Endothelial cell of umbilical vein (primary cell): ENCODE results near the gene WDR37. TPM values are rescaled to one million over a fixed set of nuclear protein-coding genes. Genes with fewer than 3 reads are reported as not detected.

Experiments used
- BruUV-seq: library from RNA; stranded (reverse); fragments of 400-500 nt; replicated peaks from 2 replicates; lab custom pipeline; 2021; lab: Mats Ljungman, UMichigan
- CTCF ChIA-PET: fragments of 300-600, 350-600 bp; sonication (Branson Sonifier 250); formaldehyde crosslinking; loops from one replicate; lab custom pipeline; 2021; ENCODE audit warnings: antibody characterized with exemption, inconsistent platforms; lab: Charles Lee
- POLR2A ChIA-PET: fragments of 300-600, 350-600 bp; sonication (Branson Sonifier 250); formaldehyde crosslinking; loops from one replicate; lab custom pipeline; 2021; ENCODE audit warnings: antibody characterized with exemption, inconsistent platforms; lab: Charles Lee
- DNase-seq: peaks from one replicate; pipeline ENCODE4 v3.0.0-alpha.2; 2011; ENCODE audit warnings: low read depth, low spot score
- FAIRE-seq: peaks from 2 replicates; lab custom pipeline; 2011; peaks lifted over from hg19 to GRCh38; lab: Jason Lieb, UNC
- H2AFZ ChIP-seq: 2 replicates; pipeline ENCODE4 v1.6.0; 2012; ENCODE audit warnings: low read depth, low read length, control low read depth, inconsistent platforms
- H3K27ac ChIP-seq: 2 replicates; pipeline ENCODE4 v1.5.1; 2011; ENCODE audit warnings: low read depth, mild to moderate bottlenecking, control low read depth, low read length, moderate library complexity; ENCODE audit not compliant: insufficient read depth
- H3K27me3 ChIP-seq, 2 experiments: 2 replicates each; pipeline versions ENCODE4 v1.6.0 to v1.6.1; 2011; ENCODE audit warnings: low read length in 2 of 2, mixed read lengths in 1 of 2; ENCODE audit not compliant: control insufficient read depth in 2 of 2, insufficient read depth in 2 of 2
- H3K36me3 ChIP-seq, 2 experiments: 2 replicates in 1 of 2; 3 replicates in 1 of 2; pipeline ENCODE4 v1.5.1; 2011; ENCODE audit warnings: low read length in 2 of 2, mild to moderate bottlenecking in 1 of 2, moderate library complexity in 1 of 2; ENCODE audit not compliant: control insufficient read depth in 2 of 2, insufficient read depth in 2 of 2; ENCODE audit errors: extremely low read depth in 1 of 2
- H3K4me1 ChIP-seq: 3 replicates; pipeline ENCODE4 v1.5.1; 2011; ENCODE audit warnings: mild to moderate bottlenecking, low read length; ENCODE audit not compliant: control insufficient read depth, insufficient read depth; ENCODE audit errors: extremely low read depth
- H3K4me2 ChIP-seq: 2 replicates; pipeline ENCODE4 v1.6.1; 2011; ENCODE audit warnings: low read length, control low read depth, mixed read lengths; ENCODE audit not compliant: insufficient read depth
- H3K4me3 ChIP-seq, 3 experiments: fragments of 200-600 bp in 1 of 3; sonication (generic), shearing (Covaris generic) in 1 of 3; replicated peaks in 1 of 3; 2 replicates each; pipeline ENCODE4 v1.5.1; 2011 to 2016; ENCODE audit warnings: control low read depth in 3 of 3, low read length in 3 of 3, mild to moderate bottlenecking in 2 of 3, inconsistent platforms in 1 of 3, low read depth in 1 of 3, moderate library complexity in 1 of 3; ENCODE audit not compliant: insufficient read depth in 1 of 3
- H3K79me2 ChIP-seq: 2 replicates; pipeline ENCODE4 v1.6.0; 2012; ENCODE audit warnings: low read length, inconsistent platforms; ENCODE audit not compliant: control insufficient read depth, insufficient read depth
- H3K9ac ChIP-seq: replicated peaks from 2 replicates; pipeline ENCODE3; 2011; ENCODE audit warnings: low read length, control low read depth; ENCODE audit not compliant: insufficient read depth; ENCODE audit errors: extremely low read depth
- H3K9me1 ChIP-seq: replicated peaks from 3 replicates; pipeline ENCODE4 v1.6.0; 2011; ENCODE audit warnings: mild to moderate bottlenecking, low read length; ENCODE audit not compliant: control insufficient read depth, insufficient read depth; ENCODE audit errors: extremely low read depth
- H3K9me3 ChIP-seq: replicated peaks from 2 replicates; pipeline ENCODE4 v1.5.1; 2012; ENCODE audit warnings: low read length, inconsistent platforms; ENCODE audit not compliant: control insufficient read depth, insufficient read depth
- H4K20me1 ChIP-seq: replicated peaks from 2 replicates; pipeline ENCODE3; 2011; ENCODE audit warnings: mild to moderate bottlenecking, low read length; ENCODE audit not compliant: control insufficient read depth, insufficient read depth; ENCODE audit errors: extremely low read depth
- FOS ChIP-seq: IDR thresholded peaks from 2 replicates; pipeline ENCODE4 v1.6.1; 2011; ENCODE audit warnings: mild to moderate bottlenecking, low read length, moderate library complexity, borderline replicate concordance; ENCODE audit not compliant: insufficient read depth
- GATA2 ChIP-seq: IDR thresholded peaks from 2 replicates; pipeline ENCODE4 v1.7.0; 2011; ENCODE audit warnings: low read depth, mild to moderate bottlenecking, moderate library complexity, mixed read lengths, low read length; ENCODE audit not compliant: insufficient read length, insufficient read depth
- JUN ChIP-seq: IDR thresholded peaks from 2 replicates; pipeline ENCODE4 v1.6.1; 2011; ENCODE audit warnings: borderline replicate concordance, low read depth; ENCODE audit not compliant: insufficient read length, insufficient read depth
- MYC ChIP-seq: IDR thresholded peaks from one replicate; pipeline ENCODE4 v1.6.1; 2011; ENCODE audit warnings: mild to moderate bottlenecking, low read depth, low read length
- POLR2A ChIP-seq: IDR thresholded peaks from 2 replicates; pipeline ENCODE4 v1.6.1; 2012; ENCODE audit warnings: low read depth, mild to moderate bottlenecking, control low read depth, low read length
- POLR2AphosphoS5 ChIP-seq: IDR thresholded peaks from 2 replicates; pipeline ENCODE4 v1.6.1; 2012; ENCODE audit warnings: low read depth, mild to moderate bottlenecking, control low read depth, low read length, moderate library complexity; ENCODE audit not compliant: insufficient read depth
- dilution Hi-C: fragments of 300-500 bp; cut with MboI; formaldehyde crosslinking; loops from one replicate; pipeline ENCODE4 v1.15.0; 2019; ENCODE audit warnings: low sequenced_read_pairs; ENCODE audit not compliant: extremely low pct_ligation_motif_present
- intact Hi-C: fragments of 100-400 bp; cut with micrococcal nuclease; formaldehyde crosslinking; loops from one replicate; pipeline ENCODE4 v1.10.0; 2022
- polyA plus RNA-seq, 4 experiments: library from polyadenylated mRNA; depleted of rRNA in 3 of 4; stranded (reverse) in 3 of 4; unstranded in 1 of 4; fragments of >200 nt; gene quantifications; 2 replicates each; pipeline versions ENCODE4 v1.2.1 to v1.2.3, GENCODE V29; 2011 to 2012; ENCODE audit warnings: missing spikeins in 1 of 4
- total RNA-seq: library from RNA; stranded (reverse); gene quantifications from 2 replicates; pipeline ENCODE4 v1.2.3, GENCODE V29; 2021
- TF ChIP-seq, protein P1 (sequence below): IDR thresholded peaks from 2 replicates; pipeline ENCODE4 v1.6.1; 2011; ENCODE audit not compliant: insufficient read depth, insufficient read length
- TF ChIP-seq, protein P2 (sequence below), 2 donors: IDR thresholded peaks; 1 replicate in 1 of 2; 2 replicates in 1 of 2; pipeline ENCODE4 v1.5.1; 2011; ENCODE audit warnings: low read length in 2 of 2, mild to moderate bottlenecking in 2 of 2, moderate library complexity in 2 of 2, control low read depth in 1 of 2, inconsistent platforms in 1 of 2, low read depth in 1 of 2; ENCODE audit not compliant: insufficient read depth in 1 of 2; ENCODE audit errors: extremely low read depth in 1 of 2

Gene WDR37
- total and polyA plus RNA-seq, 2 donors (not counting 3 experiments of a cell fraction or from before 2014, with no cell fraction given) = 21.7 to 25.5 TPM

DNA sequence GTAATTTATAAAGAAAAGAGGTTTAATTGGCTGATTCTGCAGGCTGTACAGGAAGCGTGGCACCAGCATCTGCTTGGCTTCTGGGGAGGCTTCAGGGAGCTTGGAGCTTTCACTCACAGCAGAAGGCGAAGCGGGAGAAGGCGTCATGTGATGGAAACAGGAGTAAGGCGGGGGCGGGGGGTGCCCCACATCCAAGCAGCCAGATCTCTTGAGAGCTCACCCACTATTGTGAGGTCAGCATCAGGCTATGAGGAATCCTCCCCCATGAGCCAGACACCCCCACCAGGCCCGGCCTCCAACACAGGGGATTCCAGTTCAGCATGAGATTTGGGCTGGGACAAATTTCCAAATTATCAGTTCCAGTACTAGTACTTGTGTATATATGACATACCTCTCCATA, 46.2 kb downstream of the WDR37 start:
- Histone ChIP-seq H3K9ac (no peak overlapping the region), H3K27me3 (no peaks in the 10 kb centered on the region), H3K36me3 (peaks cover 5 to 31% of the 10 kb centered on the region in 2 experiments), H3K4me3 (no peak overlapping the region), H3K4me1 (no peaks in the 10 kb centered on the region), H3K9me3 (no peaks in the 10 kb centered on the region), H2AFZ (no peak overlapping the region), H3K79me2 (peaks cover 2% of the 10 kb centered on the region), H3K27ac (no peak overlapping the region), H4K20me1 (no peaks in the 10 kb centered on the region), H3K4me2 (no peak overlapping the region), H3K9me1 (no peaks in the 10 kb centered on the region)
- DNase-seq (no peak), FAIRE-seq (no peak)
- POLR2A ChIA-PET = no interaction called here
- CTCF ChIA-PET = no interaction called here
- TF ChIP-seq, protein P1, sequence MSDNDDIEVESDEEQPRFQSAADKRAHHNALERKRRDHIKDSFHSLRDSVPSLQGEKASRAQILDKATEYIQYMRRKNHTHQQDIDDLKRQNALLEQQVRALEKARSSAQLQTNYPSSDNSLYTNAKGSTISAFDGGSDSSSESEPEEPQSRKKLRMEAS = no peak
- TF ChIP-seq GATA2 (no peak), FOS (no peak), POLR2AphosphoS5 (no peak), JUN (no peak), POLR2A (no peak), MYC (no peak)
- TF ChIP-seq, protein P2, sequence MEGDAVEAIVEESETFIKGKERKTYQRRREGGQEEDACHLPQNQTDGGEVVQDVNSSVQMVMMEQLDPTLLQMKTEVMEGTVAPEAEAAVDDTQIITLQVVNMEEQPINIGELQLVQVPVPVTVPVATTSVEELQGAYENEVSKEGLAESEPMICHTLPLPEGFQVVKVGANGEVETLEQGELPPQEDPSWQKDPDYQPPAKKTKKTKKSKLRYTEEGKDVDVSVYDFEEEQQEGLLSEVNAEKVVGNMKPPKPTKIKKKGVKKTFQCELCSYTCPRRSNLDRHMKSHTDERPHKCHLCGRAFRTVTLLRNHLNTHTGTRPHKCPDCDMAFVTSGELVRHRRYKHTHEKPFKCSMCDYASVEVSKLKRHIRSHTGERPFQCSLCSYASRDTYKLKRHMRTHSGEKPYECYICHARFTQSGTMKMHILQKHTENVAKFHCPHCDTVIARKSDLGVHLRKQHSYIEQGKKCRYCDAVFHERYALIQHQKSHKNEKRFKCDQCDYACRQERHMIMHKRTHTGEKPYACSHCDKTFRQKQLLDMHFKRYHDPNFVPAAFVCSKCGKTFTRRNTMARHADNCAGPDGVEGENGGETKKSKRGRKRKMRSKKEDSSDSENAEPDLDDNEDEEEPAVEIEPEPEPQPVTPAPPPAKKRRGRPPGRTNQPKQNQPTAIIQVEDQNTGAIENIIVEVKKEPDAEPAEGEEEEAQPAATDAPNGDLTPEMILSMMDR (IDR thresholded peaks at IDR 0.05; ENCODE audit: extremely low read depth in 1 of 2, insufficient read depth in 1 of 2, low read depth in 1 of 2, low read length in 2 of 2) = no peak
- intact Hi-C loops (no loop called here), dilution Hi-C loops (no loop called here)
- BruUV-seq = no TSS peak
